NCI-H2081 treated with DMSO at 0.1 percent for 48 hours (cell line): ENCODE data around the gene SLITRK1.

ENCODE experiments used
- DNase-seq: peaks from one replicate; lab custom pipeline; 2025; lab: John Stamatoyannopoulos, UW

The SLITRK1 gene, protein sequence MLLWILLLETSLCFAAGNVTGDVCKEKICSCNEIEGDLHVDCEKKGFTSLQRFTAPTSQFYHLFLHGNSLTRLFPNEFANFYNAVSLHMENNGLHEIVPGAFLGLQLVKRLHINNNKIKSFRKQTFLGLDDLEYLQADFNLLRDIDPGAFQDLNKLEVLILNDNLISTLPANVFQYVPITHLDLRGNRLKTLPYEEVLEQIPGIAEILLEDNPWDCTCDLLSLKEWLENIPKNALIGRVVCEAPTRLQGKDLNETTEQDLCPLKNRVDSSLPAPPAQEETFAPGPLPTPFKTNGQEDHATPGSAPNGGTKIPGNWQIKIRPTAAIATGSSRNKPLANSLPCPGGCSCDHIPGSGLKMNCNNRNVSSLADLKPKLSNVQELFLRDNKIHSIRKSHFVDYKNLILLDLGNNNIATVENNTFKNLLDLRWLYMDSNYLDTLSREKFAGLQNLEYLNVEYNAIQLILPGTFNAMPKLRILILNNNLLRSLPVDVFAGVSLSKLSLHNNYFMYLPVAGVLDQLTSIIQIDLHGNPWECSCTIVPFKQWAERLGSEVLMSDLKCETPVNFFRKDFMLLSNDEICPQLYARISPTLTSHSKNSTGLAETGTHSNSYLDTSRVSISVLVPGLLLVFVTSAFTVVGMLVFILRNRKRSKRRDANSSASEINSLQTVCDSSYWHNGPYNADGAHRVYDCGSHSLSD

DNA sequence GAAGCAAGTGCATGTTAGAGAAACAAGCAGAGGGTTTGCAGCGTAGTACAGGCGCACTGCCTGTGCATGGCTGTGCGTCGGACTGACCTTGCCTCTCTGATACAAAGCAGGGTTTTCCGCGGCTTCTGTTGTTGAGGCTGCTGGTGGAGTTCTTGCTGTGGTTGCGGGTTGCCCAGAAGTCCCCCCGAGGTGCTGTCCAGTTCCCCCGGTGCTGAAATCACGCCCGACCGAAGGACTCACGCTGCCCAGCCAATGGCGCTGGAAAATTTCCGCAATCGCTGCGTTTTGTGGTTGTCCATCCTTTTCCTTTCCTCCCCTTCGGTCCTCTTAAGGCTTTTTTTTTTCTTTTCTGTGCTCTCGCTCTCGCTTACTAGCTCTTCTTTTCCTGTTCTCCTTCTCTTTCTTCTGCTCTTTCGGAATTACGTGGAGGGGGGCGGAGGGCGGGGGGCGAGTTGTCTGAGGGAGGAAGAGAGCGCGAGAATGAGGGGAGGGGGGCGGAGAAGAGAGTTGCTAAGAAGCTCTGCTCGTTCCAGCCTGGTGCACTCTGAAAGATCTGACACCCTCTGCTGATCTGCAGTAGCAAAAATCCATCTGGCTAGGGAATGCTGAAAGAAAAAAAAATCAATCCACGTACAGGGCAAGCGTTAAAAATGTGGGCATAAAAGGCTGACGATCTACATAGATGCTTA, at the start of gene SLITRK1:
Gene SLITRK1 (minus strand): TSS at position 558 of the 689 bp plus-strand sequence. CDS start 967 bp downstream, outside the sequence.
- no peak for DNase-seq

DNA sequence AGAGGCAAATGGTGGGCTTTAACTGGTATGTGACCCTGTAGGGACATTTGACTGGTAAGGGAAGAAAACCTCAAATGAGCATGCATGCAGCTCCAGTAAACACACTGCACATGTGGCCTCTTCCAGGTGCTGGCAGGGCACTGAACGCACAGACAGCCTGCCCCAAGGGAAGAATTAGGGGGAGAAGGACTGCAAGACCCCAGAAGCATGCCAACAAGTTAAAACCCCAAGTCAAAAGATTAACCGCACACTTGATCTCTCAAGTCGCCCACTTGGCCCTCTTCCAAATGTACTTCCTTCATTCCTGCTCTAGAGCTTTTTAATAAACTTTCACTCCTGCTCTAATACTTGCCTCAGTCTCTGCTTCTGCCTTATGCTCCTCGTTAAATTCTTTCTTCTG, 46.9 kb upstream of the SLITRK1 start:
- no peak for DNase-seq

DNA sequence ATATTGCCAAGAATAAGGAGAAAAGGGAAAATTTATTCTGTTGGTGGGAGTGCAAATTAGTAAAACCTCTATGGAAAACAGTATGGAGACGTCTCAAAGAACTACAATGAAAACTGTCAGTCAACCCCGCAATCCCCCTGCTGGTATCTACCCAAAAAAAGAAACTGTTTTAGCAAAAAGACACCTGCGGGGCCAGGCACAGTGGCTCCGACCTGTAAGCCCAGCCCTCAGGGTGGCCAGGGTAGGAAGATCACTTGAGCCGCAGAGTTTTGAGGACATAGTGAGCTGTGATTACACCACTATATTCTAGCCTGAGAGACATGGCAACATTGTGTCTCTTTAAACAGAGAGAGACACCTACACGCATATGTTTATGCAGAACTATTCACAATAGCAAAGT, 37.5 kb upstream of the SLITRK1 start:
- no peak for DNase-seq

DNA sequence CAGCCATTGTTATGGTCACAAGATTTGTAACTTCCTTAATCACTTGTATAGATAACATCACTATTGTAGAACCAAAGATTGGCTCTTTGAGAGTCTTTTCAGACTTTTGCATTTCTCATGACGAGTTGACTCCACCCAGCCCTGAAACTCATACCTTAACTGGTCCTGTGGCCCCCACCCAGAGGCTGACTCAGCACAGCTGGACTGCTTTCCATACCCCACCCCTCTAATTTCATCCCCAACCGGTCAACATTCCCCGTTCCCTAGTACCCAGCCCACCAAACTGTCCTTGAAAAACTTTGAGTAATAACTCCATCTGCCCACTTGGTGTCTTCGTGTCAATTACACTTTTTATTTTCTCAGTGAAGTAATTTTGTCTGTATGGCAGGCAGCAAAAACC, 32.1 kb upstream of the SLITRK1 start:
- no peak for DNase-seq

DNA sequence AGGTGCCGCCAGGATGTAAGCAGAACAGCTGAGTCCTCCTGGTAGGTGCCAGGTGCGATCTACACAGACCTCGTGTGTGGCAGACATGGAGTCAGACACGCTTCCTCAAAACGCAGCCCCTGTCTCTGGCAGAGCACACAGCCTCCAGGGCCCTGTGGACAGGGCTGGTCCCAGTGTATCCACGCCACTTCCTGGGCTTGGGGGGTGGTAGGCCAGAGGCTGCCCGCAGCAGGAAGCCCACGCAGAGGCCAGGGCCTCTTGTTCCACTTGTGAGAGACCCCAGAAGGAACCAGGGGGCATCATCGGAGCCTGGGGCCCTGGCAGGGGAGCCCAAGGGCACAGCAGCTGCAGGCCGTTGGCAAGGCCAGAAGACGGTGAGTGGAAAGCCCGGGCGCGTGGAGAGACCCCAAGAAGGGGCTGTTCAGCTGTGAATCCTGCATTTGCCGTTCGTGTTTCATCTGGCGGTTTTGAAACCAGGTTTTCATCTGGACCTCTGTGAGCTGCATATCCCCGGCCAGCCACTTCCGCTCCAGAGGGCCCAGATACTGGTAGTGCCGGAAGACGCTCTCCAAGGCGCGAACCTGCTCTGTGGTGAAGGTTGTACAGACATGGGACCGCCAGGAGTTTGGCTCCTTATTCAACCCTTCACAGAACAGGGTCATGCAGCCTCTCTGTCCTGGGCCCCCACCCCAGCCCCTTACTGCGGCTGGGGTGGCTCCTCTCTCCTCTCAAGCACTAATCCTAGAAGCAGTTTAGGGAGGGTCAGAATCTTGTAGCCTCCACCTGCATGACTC, 25.1 kb upstream of the SLITRK1 start:
- no peak for DNase-seq

DNA sequence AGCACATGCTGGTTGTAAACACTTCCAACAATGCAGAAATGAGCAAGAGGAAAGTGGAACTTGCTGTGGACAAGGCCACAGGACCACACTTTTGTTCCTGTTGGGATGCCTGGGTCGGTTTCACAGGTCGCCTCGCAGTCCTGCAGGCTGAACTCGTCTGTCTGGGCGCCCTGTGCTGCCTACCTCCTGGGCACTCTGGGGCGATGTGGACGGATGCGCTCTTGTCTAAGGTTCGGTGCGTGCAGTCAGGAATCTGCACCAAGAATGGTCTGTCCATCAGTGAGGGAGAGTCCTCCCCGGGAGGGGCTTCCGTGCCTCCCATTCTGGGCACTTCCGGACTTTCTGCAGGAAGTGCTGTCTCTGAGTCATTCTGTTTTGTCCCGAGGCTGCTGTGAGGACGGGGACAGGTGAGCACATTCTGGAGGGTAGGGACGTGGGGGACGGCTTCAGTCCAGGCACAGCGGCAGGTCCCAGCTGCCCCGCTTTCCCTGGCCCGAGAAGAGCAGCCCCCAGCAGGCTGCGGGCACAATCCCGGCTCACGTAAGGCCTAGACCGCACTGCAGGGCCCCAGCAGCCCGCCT, 24.1 kb upstream of the SLITRK1 start:
- no peak for DNase-seq

DNA sequence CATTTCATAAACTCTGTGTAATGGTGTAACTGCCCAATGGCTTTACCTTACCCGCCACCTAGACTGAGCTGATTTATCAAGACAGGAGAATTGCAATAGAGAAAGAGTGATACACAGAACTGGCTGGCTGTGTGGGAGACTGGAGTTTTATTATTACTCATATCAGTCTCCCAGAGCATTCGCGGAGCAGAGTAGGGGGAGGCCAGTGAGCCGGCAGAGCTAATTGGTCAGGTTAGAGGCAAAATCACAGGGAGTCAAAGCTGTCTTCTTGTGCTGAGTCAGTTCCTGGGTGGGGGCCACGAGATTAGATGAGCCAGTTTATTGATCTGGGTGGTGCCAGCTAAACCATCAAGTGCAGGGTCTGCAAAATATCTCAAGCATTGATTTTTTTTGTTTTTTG, 23.4 kb upstream of the SLITRK1 start:
- no peak for DNase-seq

DNA sequence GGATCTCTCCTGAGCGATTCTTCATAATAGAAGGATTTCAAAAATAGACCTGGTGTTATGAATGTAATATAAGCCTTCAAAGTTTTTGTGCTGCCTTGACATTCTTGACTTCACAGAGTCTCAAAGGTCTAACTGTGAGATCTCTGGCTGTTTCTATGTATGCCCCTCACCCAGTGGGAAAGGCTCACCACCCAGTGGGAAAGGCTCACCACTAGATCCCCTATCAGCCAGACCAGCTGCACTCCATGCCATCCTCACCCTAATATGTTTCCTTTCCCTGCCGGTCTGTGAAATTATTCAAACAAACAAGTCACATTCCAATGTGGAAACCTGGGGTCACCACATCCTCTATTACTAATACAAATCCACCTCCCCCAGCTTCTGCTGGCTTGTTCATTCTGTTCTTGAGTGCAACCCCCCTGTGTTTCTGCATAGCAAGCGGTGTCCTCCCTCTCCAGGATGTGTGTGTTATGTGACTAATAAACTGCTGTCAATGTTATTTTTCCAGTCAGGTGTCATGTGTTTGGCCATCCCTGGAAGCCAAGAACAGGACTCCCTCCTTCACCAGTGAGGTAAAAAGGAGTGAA, 13.8 kb upstream of the SLITRK1 start:
- no peak for DNase-seq

DNA sequence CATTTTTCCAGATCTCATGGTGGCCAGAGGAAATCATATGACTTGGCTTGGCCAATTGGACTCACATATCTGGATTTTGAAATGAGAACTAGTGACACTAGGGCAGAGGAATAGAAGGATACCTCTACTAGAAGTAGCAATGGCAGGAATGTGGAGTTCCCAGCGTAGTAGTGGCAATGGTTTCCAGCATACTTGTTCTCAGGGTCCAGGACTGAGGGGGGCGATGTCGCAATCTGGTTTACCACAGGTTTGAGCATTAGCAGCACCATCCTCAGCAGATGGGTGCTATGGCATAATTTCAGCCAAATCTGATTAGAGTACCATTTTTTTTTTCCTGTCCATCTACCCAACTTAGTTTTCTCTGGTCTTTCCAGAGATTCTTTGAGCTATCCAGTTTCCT, 8.1 kb upstream of the SLITRK1 start:
- DNase-seq: no peak

DNA sequence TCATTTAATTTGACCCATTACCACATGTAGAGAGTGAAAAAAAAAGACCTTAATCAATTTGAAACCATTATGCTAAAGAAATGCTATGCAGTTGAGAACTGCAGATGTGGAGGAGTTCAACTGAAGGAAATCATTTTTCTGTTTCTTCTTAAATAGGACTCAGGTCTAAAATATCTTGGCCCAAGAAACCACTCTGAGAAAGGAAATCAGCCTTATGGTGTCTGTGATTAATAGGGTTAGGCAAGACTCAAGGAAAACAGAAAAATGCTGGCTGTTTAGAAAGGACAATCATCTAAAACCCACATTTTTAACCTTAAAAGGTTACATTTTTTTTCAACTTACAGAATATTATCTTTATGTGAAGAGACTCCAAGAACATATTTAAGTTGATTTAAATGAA, 1.9 kb upstream of the SLITRK1 start:
- DNase-seq: no peak

DNA sequence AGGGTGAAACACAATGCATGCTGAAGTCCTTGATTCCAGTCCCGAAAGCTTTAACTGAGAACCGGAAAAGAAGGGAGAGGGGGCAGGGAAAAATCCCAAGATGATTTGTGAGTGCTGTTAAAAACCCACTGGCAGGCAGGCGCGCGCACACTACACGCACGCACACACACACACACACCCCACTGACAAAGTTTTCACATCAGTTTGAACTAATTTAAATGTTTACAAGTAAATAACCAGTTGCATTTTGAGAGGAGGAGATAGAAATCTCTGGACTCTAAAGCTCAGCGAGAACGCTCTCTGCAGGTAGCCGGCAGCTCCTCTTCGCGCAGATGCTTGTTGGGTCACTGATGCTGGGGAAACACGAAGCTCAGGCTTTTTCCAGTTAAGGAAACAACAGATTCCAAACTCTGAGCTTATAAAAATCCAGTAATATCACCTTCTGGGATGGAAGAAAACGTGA, 818 bp upstream of the SLITRK1 start:
- no peak for DNase-seq

DNA sequence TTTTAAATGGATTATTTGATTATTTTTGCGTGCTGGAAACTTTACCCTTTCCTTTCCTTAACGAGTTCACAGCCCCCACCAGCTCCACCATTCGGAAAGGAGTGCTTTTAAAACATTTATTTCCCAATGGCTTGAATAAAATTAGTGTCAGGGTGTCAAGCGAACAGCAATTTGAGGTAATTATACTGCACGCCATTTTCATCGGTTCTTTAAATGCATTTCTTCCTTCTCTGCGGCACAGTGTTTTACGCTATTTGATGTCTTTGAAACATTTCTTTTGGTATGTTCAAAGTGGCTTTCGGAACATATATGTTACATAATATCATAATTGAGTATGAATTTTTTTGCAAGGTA, 309 bp upstream of the SLITRK1 start:
- no peak for DNase-seq

DNA sequence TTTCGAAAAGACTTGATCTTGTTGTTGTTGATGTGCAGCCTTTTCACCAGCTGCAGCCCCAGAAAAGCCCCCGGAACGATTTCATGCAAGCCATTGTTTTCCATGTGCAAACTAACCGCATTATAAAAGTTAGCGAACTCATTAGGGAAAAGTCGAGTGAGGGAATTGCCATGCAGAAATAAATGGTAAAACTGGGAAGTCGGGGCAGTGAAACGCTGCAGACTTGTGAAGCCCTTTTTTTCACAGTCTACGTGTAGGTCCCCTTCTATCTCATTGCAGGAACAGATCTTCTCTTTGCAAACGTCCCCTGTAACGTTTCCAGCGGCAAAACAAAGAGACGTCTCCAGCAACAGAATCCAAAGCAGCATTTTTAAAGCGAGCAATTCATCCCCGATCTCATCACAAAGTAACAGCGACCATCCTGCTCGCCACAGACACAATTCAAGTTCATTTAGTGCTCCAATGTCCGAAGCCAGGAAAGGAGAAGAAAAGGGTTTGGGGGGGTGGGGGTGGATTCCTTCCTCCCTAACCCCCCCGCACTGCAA, 1.1 kb downstream of the SLITRK1 start:
- no peak for DNase-seq

DNA sequence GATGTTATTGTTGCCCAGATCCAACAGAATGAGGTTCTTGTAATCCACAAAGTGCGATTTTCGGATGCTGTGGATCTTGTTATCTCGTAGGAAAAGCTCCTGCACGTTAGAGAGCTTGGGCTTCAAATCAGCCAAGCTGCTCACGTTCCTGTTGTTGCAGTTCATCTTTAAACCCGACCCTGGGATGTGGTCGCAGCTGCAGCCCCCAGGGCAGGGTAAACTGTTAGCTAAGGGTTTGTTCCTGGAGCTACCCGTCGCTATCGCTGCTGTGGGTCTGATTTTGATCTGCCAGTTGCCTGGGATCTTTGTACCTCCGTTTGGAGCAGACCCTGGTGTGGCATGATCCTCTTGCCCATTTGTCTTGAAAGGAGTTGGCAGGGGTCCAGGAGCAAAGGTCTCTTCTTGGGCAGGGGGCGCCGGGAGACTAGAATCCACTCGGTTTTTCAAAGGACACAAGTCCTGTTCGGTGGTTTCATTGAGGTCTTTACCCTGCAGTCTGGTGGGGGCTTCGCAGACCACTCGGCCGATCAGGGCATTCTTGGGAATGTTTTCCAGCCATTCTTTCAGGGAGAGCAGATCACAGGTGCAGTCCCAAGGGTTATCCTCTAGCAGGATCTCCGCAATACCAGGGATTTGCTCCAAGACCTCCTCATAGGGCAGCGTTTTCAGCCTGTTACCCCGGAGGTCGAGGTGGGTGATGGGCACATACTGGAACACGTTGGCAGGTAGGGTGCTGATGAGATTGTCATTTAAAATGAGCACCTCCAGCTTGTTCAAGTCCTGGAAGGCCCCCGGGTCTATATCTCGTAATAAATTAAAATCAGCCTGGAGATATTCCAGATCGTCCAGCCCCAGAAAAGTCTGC, 1.8 kb downstream of the SLITRK1 start:
- DNase-seq: no peak

DNA sequence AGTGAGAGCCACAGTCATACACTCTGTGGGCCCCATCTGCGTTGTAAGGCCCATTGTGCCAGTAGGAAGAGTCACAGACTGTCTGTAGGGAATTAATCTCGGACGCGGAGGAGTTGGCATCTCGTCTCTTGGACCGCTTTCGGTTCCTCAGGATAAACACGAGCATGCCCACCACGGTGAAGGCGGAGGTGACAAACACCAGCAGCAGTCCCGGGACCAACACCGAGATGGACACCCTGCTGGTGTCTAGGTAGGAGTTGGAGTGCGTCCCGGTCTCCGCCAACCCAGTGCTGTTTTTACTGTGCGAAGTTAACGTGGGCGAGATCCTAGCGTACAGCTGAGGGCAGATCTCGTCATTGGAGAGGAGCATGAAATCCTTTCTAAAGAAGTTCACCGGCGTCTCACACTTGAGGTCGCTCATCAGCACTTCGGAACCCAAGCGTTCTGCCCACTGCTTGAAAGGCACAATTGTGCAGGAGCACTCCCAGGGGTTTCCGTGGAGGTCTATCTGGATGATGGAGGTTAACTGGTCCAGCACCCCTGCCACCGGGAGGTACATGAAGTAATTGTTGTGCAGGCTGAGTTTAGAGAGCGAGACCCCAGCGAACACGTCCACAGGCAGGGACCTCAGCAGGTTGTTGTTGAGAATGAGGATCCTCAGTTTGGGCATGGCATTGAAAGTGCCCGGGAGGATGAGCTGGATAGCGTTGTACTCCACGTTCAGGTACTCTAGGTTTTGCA, 2.7 kb downstream of the SLITRK1 start:
- DNase-seq: no peak

DNA sequence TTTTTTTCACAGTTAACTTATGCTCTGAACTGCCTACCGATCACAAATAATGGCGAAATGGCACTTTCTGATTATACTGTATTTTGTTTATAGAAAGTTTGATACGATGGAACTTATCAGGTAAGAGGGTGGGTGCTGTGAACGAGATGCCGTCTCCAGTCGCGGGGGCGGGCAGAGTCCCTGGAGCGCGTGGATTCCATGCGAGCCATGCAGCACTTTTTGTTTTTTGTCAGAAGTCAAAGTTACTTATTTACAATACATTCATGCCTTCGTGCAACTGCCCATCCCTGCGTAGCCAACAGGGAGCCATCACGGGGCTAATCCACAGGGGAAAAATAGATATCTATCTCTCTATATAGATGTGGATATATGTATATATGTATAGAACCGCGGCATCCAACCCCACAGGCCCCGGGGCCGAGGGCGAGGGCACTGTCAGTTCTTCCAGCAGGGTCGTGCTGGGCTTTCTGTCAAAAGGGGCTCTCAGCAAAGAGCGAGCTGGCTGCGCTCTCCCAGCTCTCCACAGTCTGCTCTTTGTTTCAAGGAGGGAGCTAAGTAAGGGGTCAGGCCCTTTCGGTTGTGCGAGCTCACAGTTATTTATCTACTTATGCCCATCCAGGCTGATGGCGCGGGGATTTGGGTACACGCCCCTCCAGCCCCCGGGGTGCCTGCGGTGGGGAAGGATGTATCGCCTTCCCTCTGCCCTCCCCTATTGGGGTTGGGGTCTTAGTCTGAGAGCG, 3.4 kb downstream of the SLITRK1 start:
- no peak for DNase-seq

DNA sequence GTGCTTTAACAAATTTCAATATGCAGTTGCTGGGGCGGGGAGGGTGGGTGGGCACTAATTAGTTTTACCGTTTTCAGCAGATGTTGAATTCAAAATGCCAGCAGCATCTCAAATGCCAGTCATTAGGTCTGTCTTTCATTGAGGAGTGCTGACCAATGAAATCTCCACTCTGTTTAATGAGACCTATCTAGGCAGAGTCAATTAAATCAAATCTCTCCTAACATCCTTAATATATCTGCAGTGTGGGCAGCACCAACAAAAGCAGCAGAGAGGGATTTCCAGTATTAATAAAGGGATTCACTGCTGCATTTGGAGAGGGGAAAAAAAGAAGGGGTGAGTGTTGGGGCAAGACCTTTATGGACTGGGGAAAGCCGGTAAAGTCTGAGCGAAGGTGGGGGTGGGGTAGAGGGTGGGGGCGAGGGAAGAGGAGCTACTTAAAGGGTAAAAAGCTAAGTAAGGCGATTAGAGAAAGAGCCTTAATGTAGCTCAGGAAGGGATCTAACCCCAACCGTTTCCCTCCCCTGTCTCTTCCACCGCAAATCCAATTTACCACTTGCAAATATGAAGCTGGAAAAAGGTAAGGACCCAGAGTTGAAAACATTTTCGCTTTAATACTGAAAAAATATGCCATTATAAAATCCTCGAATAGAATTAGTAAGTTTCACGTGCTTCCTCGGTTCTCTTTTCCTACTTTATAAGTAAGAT, 4.5 kb downstream of the SLITRK1 start:
- DNase-seq: no peak

DNA sequence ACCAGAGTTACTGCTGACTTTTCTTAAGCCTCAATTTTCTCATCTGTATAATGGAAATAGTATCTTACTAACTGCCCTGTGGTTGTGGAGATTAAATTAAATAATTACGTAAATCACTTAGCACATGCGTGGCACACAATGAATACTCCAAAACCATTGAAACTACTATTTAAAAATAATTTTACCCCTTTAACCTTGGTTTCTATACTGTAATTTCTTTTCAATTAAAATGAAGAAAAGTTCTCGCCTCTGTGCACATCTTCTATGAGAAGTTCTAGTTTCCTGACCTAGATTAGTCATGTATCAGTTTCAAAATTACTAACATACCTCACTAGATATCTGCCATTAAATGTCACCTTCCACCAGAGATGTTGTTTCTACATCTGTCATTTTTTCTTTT, 5.7 kb downstream of the SLITRK1 start:
- DNase-seq: no peak
